Activated CD8-positive, alpha-beta memory T cell treated with anti-CD3 and anti-CD28 coated beads for 36 hours (primary cell): Measurements from ENCODE around the gene DDX46. TPM values are rescaled to one million over a fixed set of nuclear protein-coding genes. Genes with fewer than 3 reads are reported as not detected.
"Not testable (repeated sequence)": the region's sequence is repeated elsewhere in the genome, so short reads cannot be mapped to it uniquely, and the experiment has no call there.

Experiments
- CTCF ChIA-PET: fragments of 350-600 bp; sonication (Branson Sonifier 250); formaldehyde crosslinking; loops from one replicate; lab custom pipeline; 2021; ENCODE audit warnings: antibody characterized with exemption; lab: Charles Lee
- POLR2A ChIA-PET: fragments of 350-600 bp; sonication (Branson Sonifier 250); formaldehyde crosslinking; loops from one replicate; lab custom pipeline; 2021; ENCODE audit warnings: antibody characterized with exemption; lab: Charles Lee
- total RNA-seq, 2 experiments: library from RNA; stranded (reverse); gene quantifications; one replicate each; pipeline ENCODE4 v1.2.3, GENCODE V29; 2021

Gene DDX46
- total RNA-seq, 2 experiments from 2014 or later = 80.4 to 81.7 TPM

DNA sequence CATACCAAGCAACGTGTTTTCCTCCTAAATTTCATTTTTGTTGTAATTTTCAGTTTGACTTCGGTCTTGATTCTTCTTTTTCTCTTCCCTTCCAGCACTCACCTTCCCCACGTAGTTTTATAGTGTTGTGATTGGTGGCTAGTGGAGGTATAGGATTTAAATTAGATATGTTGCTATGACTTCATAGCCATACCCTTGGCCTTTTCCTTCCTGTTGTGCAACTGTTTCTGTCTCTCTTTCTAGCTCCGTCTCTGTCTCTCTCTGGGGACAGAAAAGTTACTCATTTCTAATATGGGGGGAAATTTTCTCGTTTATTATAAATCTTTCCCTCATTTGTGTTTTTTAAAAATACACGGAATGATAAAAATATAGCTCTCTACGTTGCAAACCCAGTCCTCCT, 66.6 kb downstream of the DDX46 start:
- ChIA-PET POLR2A (no interaction called here), CTCF (interaction anchor here (0.6 to 1.0 kb wide), 2 partner anchors 8 to 14 kb away, joined by 3 read pairs; no protein-coding TSS in a partner anchor)

GRCh38 chr5:134833340-134834032, 74.9 kb downstream of the DDX46 start:
- ChIA-PET CTCF (interaction anchor here (1.6 kb wide), 1 partner anchor 71 kb away, joined by 5 read pairs; the partner anchor contains the start of gene PCBD2), POLR2A (no interaction called here)

GRCh38 chr5:134835623-134836022, 77.0 kb downstream of the DDX46 start:
- ChIA-PET CTCF (no interaction called here), POLR2A (interaction anchor here (0.6 kb wide), 1 partner anchor 15 kb away, joined by 3 read pairs; no protein-coding TSS in a partner anchor)

GRCh38 chr5:134837530-134838181, 79.1 kb downstream of the DDX46 start:
- CTCF ChIA-PET = no interaction called here
- POLR2A ChIA-PET = no interaction called here

DNA sequence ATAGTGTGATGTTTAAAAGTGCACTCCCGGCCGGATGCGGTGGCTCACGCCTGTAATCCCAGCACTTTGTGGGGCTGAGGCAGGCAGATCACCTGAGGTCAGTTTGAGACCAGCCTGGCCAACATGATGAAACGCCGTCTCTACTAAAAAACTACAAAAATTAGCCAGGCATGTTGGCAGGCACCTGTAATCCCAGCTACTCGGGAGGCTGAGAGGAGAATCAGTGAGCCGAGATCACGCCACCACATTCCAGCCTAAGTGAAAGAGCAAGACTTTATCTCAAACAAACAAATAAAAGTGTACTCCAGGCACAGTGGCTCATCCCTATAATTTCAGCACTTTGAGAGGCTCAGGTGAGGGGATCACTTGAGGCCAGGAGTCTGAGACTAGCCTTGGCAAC, 79.8 kb downstream of the DDX46 start:
- CTCF ChIA-PET = interaction anchor here (0.7 kb wide), 1 partner anchor 110 kb away, joined by 4 read pairs; no protein-coding TSS in a partner anchor
- POLR2A ChIA-PET = not testable (repeated sequence)

GRCh38 chr5:134840811-134841210, 82.2 kb downstream of the DDX46 start:
- POLR2A ChIA-PET = no interaction called here
- CTCF ChIA-PET = interaction anchor here (0.6 to 1.2 kb wide), 2 partner anchors 9 to 214 kb away, joined by 5 read pairs; no protein-coding TSS in a partner anchor

- ChIA-PET POLR2A (no interaction called here), CTCF (interaction anchor here (2.6 kb wide), 1 partner anchor 60 kb away, joined by 10 read pairs; the partner anchor contains the start of gene PCBD2)
Observed at GRCh38 chr5:134844252-134844651, 85.7 kb downstream of the DDX46 start.

GRCh38 chr5:134845335-134845851, 86.8 kb downstream of the DDX46 start:
- POLR2A ChIA-PET = interaction anchor here (0.7 to 1.3 kb wide), 9 partner anchors 14 to 619 kb away, joined by 3 to 17 read pairs (median 3); partner anchors contain the start of genes CAMLG, PCBD2, PPP2CA and TXNDC15

DNA sequence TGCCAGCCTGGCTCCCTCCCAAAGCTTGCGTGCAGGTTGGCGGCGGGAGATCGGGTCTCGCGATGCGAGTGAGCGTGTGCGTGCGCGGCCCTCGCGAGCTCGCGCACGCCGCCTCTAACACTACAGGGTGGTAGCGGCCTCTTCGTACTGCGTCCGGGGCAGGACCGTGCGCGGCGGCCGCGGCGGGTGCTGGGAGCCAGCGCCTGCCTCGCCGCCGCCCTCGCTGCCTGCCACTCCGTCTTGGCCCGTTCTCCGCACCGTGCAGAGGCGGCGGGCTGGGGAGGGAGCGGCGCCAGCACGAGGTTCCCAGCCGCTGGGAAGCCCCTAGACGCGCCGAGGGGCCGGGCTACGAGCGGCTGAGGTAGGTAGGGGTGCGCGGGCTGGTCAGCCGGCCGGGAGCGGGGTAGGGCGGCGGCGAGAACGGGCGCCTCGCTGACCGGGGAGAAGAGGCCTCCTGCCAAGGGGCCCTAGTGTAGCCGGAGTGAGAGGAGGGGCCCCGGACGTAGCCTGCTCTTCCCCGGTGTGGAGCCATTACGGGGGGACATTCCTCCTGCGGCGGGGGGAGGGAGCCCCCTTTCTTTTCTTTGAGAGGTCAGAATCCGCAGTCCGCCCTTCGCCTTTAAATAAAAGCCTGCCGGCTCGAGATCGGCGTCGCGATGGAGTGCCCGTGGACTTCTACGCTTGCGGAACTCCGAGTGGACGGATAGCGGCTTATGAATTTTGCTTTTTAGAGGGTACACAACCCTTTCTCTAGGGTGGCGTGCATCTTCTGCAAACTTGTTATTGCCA, 87.5 kb downstream of the DDX46 start, which contains the start of gene C5orf24:
Gene C5orf24 (plus strand): TSS at position 117 of the 789 bp plus-strand sequence. CDS start 8,933 bp downstream, outside the sequence.
- ChIA-PET POLR2A (interaction anchor here (0.7 to 1.3 kb wide), 9 partner anchors 13 to 620 kb away, joined by 3 to 17 read pairs (median 3); partner anchors contain the start of genes CAMLG, PCBD2, PPP2CA and TXNDC15), CTCF (interaction anchor here (1.1 kb wide), 1 partner anchor 59 kb away, joined by 8 read pairs; the partner anchor contains the start of gene PCBD2)

More at GRCh38 chr5:134845335-134845851, 86.8 kb downstream of the DDX46 start:
- CTCF ChIA-PET = interaction anchor here (1.1 kb wide), 1 partner anchor 59 kb away, joined by 8 read pairs; the partner anchor contains the start of gene PCBD2

- POLR2A ChIA-PET = interaction anchor here (0.8 kb wide), 1 partner anchor 27 kb away, joined by 5 read pairs; the partner anchor contains the start of gene TXNDC15
- CTCF ChIA-PET = interaction anchor here (0.7 to 3.2 kb wide), 2 partner anchors 58 to 65 kb away, joined by 3 to 12 read pairs; partner anchors contain the start of gene PCBD2
Observed at GRCh38 chr5:134846641-134846960, 88.0 kb downstream of the DDX46 start.

DNA sequence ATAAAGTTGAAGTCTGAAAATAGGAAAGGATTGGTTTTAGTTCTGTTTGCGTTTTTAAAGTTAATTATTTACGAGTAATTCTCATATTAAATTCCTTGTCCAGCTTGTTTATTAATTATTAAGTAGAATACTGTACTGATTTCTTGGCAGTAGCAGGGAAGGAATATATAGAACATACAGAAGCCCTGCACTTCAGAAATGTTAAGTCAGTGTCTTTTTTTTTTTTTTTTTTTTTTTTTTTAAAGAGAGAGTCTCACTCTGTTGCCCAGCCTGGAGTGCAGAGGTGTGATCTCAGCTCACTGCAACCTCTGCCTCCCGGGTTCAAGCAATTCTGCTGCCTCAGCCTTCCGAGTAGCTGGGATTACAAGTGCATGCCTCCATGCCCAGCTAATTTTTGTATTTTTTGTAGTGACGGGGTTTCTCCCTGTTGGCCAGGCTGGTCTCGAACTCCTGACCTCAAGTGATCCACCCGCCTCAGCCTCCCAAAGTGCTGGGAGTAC, 90.9 kb downstream of the DDX46 start:
- CTCF ChIA-PET = interaction anchor here (0.9 to 3.2 kb wide), 2 partner anchors 9 to 55 kb away, joined by 5 to 12 read pairs; partner anchors contain the start of gene PCBD2

GRCh38 chr5:134851307-134851923, 92.8 kb downstream of the DDX46 start:
- ChIA-PET POLR2A (interaction anchor here (0.6 to 0.7 kb wide), 2 partner anchors 16 to 40 kb away, joined by 3 read pairs; no protein-coding TSS in a partner anchor), CTCF (interaction anchor here (1.5 kb wide), 1 partner anchor 21 kb away, joined by 3 read pairs; no protein-coding TSS in a partner anchor)

More for the DNA sequence above, 90.9 kb downstream of the DDX46 start:
- POLR2A ChIA-PET = interaction anchor here (1.1 kb wide), 1 partner anchor 18 kb away, joined by 3 read pairs; no protein-coding TSS in a partner anchor

DNA sequence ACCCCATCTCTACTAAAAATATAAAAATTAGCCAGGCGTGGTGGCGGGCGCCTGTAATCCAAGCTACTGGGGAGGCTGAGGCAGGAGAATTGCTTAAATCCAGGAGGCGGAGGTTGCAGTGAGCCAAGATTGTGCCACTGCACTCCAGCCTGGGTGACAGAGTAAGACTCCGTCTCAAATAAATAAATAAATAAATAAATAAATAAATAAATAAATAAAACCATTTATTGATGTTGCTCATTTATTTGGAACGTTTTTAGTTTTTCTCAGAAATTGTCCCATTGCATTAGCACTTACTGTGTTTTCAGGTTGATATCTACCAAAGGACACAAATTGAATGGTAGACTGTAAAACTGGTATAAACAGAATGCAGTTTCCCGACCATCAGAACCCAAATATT, 97.9 kb downstream of the DDX46 start:
- CTCF ChIA-PET, POLR2A ChIA-PET: not testable (repeated sequence)

GRCh38 chr5:134857401-134857800, 98.8 kb downstream of the DDX46 start:
- CTCF ChIA-PET = no interaction called here
- POLR2A ChIA-PET = interaction anchor here (0.6 kb wide), 1 partner anchor 26 kb away, joined by 9 read pairs; no protein-coding TSS in a partner anchor

- POLR2A ChIA-PET = no interaction called here
- CTCF ChIA-PET = no interaction called here
Observed at GRCh38 chr5:134864707-134865106, 106.1 kb downstream of the DDX46 start.

GRCh38 chr5:134873494-134873893, 114.9 kb downstream of the DDX46 start:
- CTCF ChIA-PET = interaction anchor here (1.7 to 2.2 kb wide), 3 partner anchors 13 to 31 kb away, joined by 3 to 7 read pairs (median 5); partner anchors contain the start of gene PCBD2
- POLR2A ChIA-PET = interaction anchor here (0.5 to 2.0 kb wide), 8 partner anchors 13 to 135 kb away, joined by 4 to 18 read pairs (median 6); partner anchors contain the start of genes C5orf24, CAMLG, DDX46 and PCBD2
